ENCODE data around the gene LYPD6B.

The LYPD6B gene

GRCh38 chr2:149015501-149015900, 23.0 kb upstream of the LYPD6B start:
- DNase-seq: no peak

- no peak for DNase-seq
Observed at GRCh38 chr2:149015926-149016563, 22.5 kb upstream of the LYPD6B start.

GRCh38 chr2:149017116-149017985, 21.1 kb upstream of the LYPD6B start:
- DNase-seq: peak; percentile 77 to 82

- DNase-seq: no peak
Observed at GRCh38 chr2:149018981-149019380, 19.5 kb upstream of the LYPD6B start.

- DNase-seq: no peak
Observed at GRCh38 chr2:149019768-149020167, 18.7 kb upstream of the LYPD6B start.

- DNase-seq: no peak
Observed at GRCh38 chr2:149020432-149020851, 18.1 kb upstream of the LYPD6B start.

- DNase-seq: no peak
Observed at GRCh38 chr2:149021271-149021719, 17.2 kb upstream of the LYPD6B start.

GRCh38 chr2:149021761-149022160, 16.7 kb upstream of the LYPD6B start:
- DNase-seq: no peak

GRCh38 chr2:149023091-149023490, 15.4 kb upstream of the LYPD6B start:
- DNase-seq: no peak

GRCh38 chr2:149027590-149028250, 10.8 kb upstream of the LYPD6B start:
- no peak for DNase-seq

- no peak for DNase-seq
Observed at GRCh38 chr2:149028377-149028776, 10.1 kb upstream of the LYPD6B start.

- no peak for DNase-seq
Observed at GRCh38 chr2:149028891-149029290, 9.6 kb upstream of the LYPD6B start.

- no peak for DNase-seq
Observed at GRCh38 chr2:149029307-149029965, 9.1 kb upstream of the LYPD6B start.

GRCh38 chr2:149031396-149031795, 7.1 kb upstream of the LYPD6B start:
- DNase-seq: no peak

GRCh38 chr2:149033716-149034115, 4.8 kb upstream of the LYPD6B start:
- no peak for DNase-seq

- DNase-seq: no peak
Observed at GRCh38 chr2:149034406-149034805, 4.1 kb upstream of the LYPD6B start.

- no peak for DNase-seq
Observed at GRCh38 chr2:149036507-149037293, 1.8 kb upstream of the LYPD6B start.

GRCh38 chr2:149037851-149038250, 648 bp upstream of the LYPD6B start:
- no peak for DNase-seq

- no peak for DNase-seq
Observed at GRCh38 chr2:149039213-149039724, 770 bp downstream of the LYPD6B start.

- peak; percentile 70 to 75 for DNase-seq
Observed at GRCh38 chr2:149040451-149040850, 2.0 kb downstream of the LYPD6B start.

GRCh38 chr2:149041482-149041881, 3.0 kb downstream of the LYPD6B start:
- DNase-seq: no peak

- DNase-seq: no peak
Observed at GRCh38 chr2:149042881-149043280, 4.4 kb downstream of the LYPD6B start.
